ENCODE results near the gene CREB5. TPM values are rescaled to one million over a fixed set of nuclear protein-coding genes. Genes with fewer than 3 reads are reported as not detected.

CREB5 gene
- total RNA-seq, 1 experiment from 2014 or later, result 5.2 TPM

DNA sequence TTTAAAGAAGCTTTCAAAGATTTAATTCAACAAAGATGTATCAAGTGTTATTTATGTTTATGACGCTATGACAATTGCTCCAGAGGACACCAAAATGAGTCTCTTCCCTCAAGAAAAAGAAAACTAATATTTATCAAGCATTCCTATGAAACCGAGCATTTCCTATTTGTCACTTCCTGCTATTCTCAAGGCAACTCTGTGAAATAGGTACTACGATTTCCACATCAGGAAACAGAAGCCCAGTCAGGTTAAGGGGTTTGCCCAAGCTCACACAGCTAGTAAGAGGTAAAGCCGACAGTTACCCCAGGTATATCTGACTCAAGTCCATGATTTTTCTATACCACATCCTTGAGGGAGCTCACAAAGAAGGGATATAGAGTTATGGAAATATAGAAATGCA is 459.9 kb downstream of the CREB5 start:
- no peaks in the 10 kb centered on the region for H3K27me3 ChIP-seq (ENCODE audit: low read length)
- H3K4me3 ChIP-seq (ENCODE audit: low read length), result peak overlapping the region; percentile 31; the same call in 1 of the 2 replicates
- H3K79me2 ChIP-seq (ENCODE audit: low read length), result no peaks in the 10 kb centered on the region
- H3K9me2 ChIP-seq (replicated peaks; ENCODE audit: low read length), result no peaks in the 10 kb centered on the region
- CTCF ChIA-PET, result no interaction called here
- no peaks in the 10 kb centered on the region for H3K36me3 ChIP-seq (ENCODE audit: low read depth, low read length)
- POLR2A ChIA-PET (ENCODE audit: unreplicated experiment), result no interaction called here
- peak; percentile 90 for ATAC-seq
- intact Hi-C loops (cut with micrococcal nuclease), result no loop called here
- TF ChIP-seq EZH2phosphoT487 (IDR thresholded peaks at IDR 0.05; ENCODE audit: borderline replicate concordance, low read length) (no peak), EZH2 (IDR thresholded peaks at IDR 0.05; ENCODE audit: low read length, unreplicated experiment) (no peak)
- TF ChIP-seq, protein P1, sequence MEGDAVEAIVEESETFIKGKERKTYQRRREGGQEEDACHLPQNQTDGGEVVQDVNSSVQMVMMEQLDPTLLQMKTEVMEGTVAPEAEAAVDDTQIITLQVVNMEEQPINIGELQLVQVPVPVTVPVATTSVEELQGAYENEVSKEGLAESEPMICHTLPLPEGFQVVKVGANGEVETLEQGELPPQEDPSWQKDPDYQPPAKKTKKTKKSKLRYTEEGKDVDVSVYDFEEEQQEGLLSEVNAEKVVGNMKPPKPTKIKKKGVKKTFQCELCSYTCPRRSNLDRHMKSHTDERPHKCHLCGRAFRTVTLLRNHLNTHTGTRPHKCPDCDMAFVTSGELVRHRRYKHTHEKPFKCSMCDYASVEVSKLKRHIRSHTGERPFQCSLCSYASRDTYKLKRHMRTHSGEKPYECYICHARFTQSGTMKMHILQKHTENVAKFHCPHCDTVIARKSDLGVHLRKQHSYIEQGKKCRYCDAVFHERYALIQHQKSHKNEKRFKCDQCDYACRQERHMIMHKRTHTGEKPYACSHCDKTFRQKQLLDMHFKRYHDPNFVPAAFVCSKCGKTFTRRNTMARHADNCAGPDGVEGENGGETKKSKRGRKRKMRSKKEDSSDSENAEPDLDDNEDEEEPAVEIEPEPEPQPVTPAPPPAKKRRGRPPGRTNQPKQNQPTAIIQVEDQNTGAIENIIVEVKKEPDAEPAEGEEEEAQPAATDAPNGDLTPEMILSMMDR (conservative IDR thresholded peaks at IDR 0.05; ENCODE audit: low read depth, low read length), result no peak
- no peaks in the 10 kb centered on the region for H3F3A ChIP-seq (ENCODE audit: low read length, unreplicated experiment)
- peak overlapping the region; percentile 20; the same call in 1 of the 2 replicates for H3K27ac ChIP-seq (ENCODE audit: low read length)
- BruUV-seq (replicated peaks), result no TSS peak
- DNase-seq, result peak; percentile 68
- H2AFZ ChIP-seq (ENCODE audit: low read length), result peak overlapping the region; percentile 51
- no peaks in the 10 kb centered on the region for H4K20me1 ChIP-seq (ENCODE audit: low read length)
- H3K9ac ChIP-seq (ENCODE audit: low read length), result no peak overlapping the region
- peak overlapping the region; percentile 47 for H3K4me2 ChIP-seq (ENCODE audit: low read length)
- H3K4me1 ChIP-seq (ENCODE audit: insufficient read depth, low read length), result peaks cover 10% of the 10 kb centered on the region
- H3K9me3 ChIP-seq (ENCODE audit: low read length), result no peaks in the 10 kb centered on the region

DNA sequence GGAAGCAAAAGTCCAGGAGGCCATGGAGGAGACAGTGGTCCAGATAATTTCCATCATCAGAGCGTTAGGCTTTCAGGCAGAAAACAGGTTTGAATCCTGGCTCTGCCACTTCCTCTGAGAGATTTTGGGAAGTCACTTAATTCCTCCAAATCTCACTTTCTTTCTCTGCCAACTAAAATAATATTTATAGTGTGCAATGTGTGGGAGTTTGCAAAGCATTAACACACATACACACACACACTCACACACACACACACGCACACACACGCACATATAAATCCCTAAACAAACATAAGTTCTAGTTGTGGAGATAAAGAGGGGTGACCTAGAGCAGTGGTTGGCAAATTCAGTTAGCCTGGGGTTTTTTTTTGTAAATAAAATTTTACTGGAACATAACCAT is 461.0 kb downstream of the CREB5 start:
- no TSS peak for BruUV-seq (replicated peaks)
- Histone ChIP-seq H3K9me3 (ENCODE audit: low read length) (no peaks in the 10 kb centered on the region), H3K27me3 (ENCODE audit: low read length) (no peaks in the 10 kb centered on the region), H3K4me3 (ENCODE audit: low read length) (no peak overlapping the region), H3K79me2 (ENCODE audit: low read length) (no peaks in the 10 kb centered on the region), H2AFZ (ENCODE audit: low read length) (no peak overlapping the region), H3K27ac (ENCODE audit: low read length) (no peak overlapping the region), H3K36me3 (ENCODE audit: low read depth, low read length) (no peaks in the 10 kb centered on the region), H3K4me2 (ENCODE audit: low read length) (no peak overlapping the region), H3K9me2 (replicated peaks; ENCODE audit: low read length) (no peaks in the 10 kb centered on the region), H3F3A (ENCODE audit: low read length, unreplicated experiment) (no peaks in the 10 kb centered on the region), H4K20me1 (ENCODE audit: low read length) (no peaks in the 10 kb centered on the region), H3K9ac (ENCODE audit: low read length) (no peak overlapping the region), H3K4me1 (ENCODE audit: insufficient read depth, low read length) (peaks cover 10% of the 10 kb centered on the region)
- TF ChIP-seq EZH2phosphoT487 (IDR thresholded peaks at IDR 0.05; ENCODE audit: borderline replicate concordance, low read length), result no peak
- TF ChIP-seq, protein P1 (conservative IDR thresholded peaks at IDR 0.05; ENCODE audit: low read depth, low read length), result no peak
- no peak for TF ChIP-seq EZH2 (IDR thresholded peaks at IDR 0.05; ENCODE audit: low read length, unreplicated experiment)
- DNase-seq, result no peak
- no peak for ATAC-seq
- intact Hi-C loops (cut with micrococcal nuclease), result no loop called here
- ChIA-PET CTCF (no interaction called here), POLR2A (ENCODE audit: unreplicated experiment) (no interaction called here)

DNA sequence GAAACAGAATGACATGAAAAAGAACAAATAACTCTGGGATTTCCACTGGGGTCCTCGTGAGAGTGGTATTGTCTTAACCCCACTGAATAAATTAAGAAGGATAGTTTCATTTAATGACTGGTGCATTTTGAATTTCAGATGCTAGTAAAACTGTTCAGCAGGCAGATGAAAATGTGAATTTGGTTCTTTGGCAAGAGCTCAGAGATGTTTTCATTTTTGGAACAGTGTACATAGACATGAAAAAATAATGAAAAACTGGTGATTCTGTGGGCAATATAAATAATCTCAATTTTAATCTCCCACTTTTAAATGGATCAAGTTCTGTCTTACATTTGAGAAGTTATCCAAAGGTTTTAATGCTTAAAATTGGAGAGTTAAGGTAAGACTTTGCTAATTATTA is 461.7 kb downstream of the CREB5 start:
- CTCF ChIA-PET, result no interaction called here

More for the DNA sequence above, 461.7 kb downstream of the CREB5 start:
- Histone ChIP-seq H4K20me1 (ENCODE audit: low read length) (no peaks in the 10 kb centered on the region), H3K4me2 (ENCODE audit: low read length) (no peak overlapping the region), H3K4me3 (ENCODE audit: low read length) (no peak overlapping the region), H3K27ac (ENCODE audit: low read length) (no peak overlapping the region), H3K9me3 (ENCODE audit: low read length) (no peaks in the 10 kb centered on the region), H3K9ac (ENCODE audit: low read length) (no peak overlapping the region), H3K4me1 (ENCODE audit: insufficient read depth, low read length) (peaks cover 10% of the 10 kb centered on the region), H3F3A (ENCODE audit: low read length, unreplicated experiment) (no peaks in the 10 kb centered on the region), H3K79me2 (ENCODE audit: low read length) (no peaks in the 10 kb centered on the region), H2AFZ (ENCODE audit: low read length) (no peak overlapping the region), H3K27me3 (ENCODE audit: low read length) (no peaks in the 10 kb centered on the region), H3K36me3 (ENCODE audit: low read depth, low read length) (no peaks in the 10 kb centered on the region), H3K9me2 (replicated peaks; ENCODE audit: low read length) (no peaks in the 10 kb centered on the region)
- intact Hi-C loops (cut with micrococcal nuclease), result no loop called here
- BruUV-seq (replicated peaks), result no TSS peak
- ATAC-seq (no peak), DNase-seq (no peak)
- TF ChIP-seq EZH2 (IDR thresholded peaks at IDR 0.05; ENCODE audit: low read length, unreplicated experiment) (no peak), EZH2phosphoT487 (IDR thresholded peaks at IDR 0.05; ENCODE audit: borderline replicate concordance, low read length) (no peak)
- TF ChIP-seq, protein P1 (conservative IDR thresholded peaks at IDR 0.05; ENCODE audit: low read depth, low read length), result no peak
- POLR2A ChIA-PET (ENCODE audit: unreplicated experiment), result no interaction called here

Other genes starting within 250 kb of the CREB5 start
- gene JAZF1, start 231.7 kb upstream of the CREB5 start, total RNA-seq (2014; rRNA removed), result 2.2 and 2.3 TPM in 2 replicates

Data from PC-3 (cell line).